Panc1 (cell line): ENCODE results near the gene PTBP2. TPM values are rescaled to one million over a fixed set of nuclear protein-coding genes. Genes with fewer than 3 reads are reported as not detected.

ENCODE experiments used
- ATAC-seq: fragments of 200-7000 bp; cut with Tn5 transposase; 2 replicates; pipeline ENCODE4 v1.9.1; 2020; ENCODE audit warnings: mild to moderate bottlenecking, moderate library complexity
- BruUV-seq: library from RNA; stranded (reverse); fragments of 400-500 nt; replicated peaks from 2 replicates; lab custom pipeline; 2021; lab: Mats Ljungman, UMichigan
- CTCF ChIA-PET: fragments of 300-600 bp; sonication (Branson Sonifier 250); formaldehyde crosslinking; loops from one replicate; lab custom pipeline; 2022; ENCODE audit warnings: antibody characterized with exemption; lab: Charles Lee
- POLR2A ChIA-PET: fragments of 300-600 bp; sonication (Branson Sonifier 250); formaldehyde crosslinking; loops from one replicate; lab custom pipeline; 2022; ENCODE audit warnings: antibody characterized with exemption; lab: Charles Lee
- DNase-seq: peaks from one replicate; pipeline ENCODE4 v3.0.0-alpha.2; 2010; ENCODE audit warnings: low read depth, low spot score
- H3K27ac ChIP-seq: 2 replicates; pipeline ENCODE4 v1.5.1; 2011; ENCODE audit warnings: mild to moderate bottlenecking, low read length, inconsistent platforms
- H3K27me3 ChIP-seq: fragments of 200-500 bp; sonication (Bioruptor generic); 2 replicates; pipeline ENCODE4 v1.6.0; 2014; ENCODE audit warnings: low read length, inconsistent platforms; ENCODE audit not compliant: control insufficient read depth, insufficient read depth
- H3K36me3 ChIP-seq: fragments of 200-500 bp; sonication (Bioruptor generic); 2 replicates; pipeline ENCODE4 v1.5.1; 2014; ENCODE audit warnings: inconsistent platforms, mild to moderate bottlenecking, low read length, moderate library complexity; ENCODE audit not compliant: control insufficient read depth, insufficient read depth
- H3K4me1 ChIP-seq: 2 replicates; pipeline ENCODE4 v1.5.1; 2011; ENCODE audit warnings: inconsistent platforms, mild to moderate bottlenecking, low read length, moderate library complexity; ENCODE audit not compliant: control insufficient read depth, insufficient read depth
- H3K4me3 ChIP-seq, 2 experiments: 2 replicates each; pipeline ENCODE4 v1.5.1; 2011 to 2012; ENCODE audit warnings: low read depth in 2 of 2, low read length in 2 of 2, mild to moderate bottlenecking in 2 of 2, inconsistent platforms in 1 of 2, moderate library complexity in 1 of 2
- H3K9me3 ChIP-seq: fragments of 200-500 bp; sonication (Bioruptor generic); 2 replicates; pipeline ENCODE4 v1.5.1; 2014; ENCODE audit warnings: low read depth, mild to moderate bottlenecking, inconsistent platforms, low read length, moderate library complexity; ENCODE audit not compliant: control insufficient read depth, insufficient read depth
- CTCF ChIP-seq: fragments of 450-650 bp; IDR thresholded peaks from 2 replicates; pipeline ENCODE4 v1.5.1; 2017; ENCODE audit warnings: mild to moderate bottlenecking
- POLR2AphosphoS5 ChIP-seq: IDR thresholded peaks from 2 replicates; pipeline ENCODE4 v1.6.1; 2012; ENCODE audit warnings: mild to moderate bottlenecking, low read depth, low read length, moderate library complexity
- REST ChIP-seq, 2 experiments: IDR thresholded peaks; 2 replicates each; pipeline ENCODE4 v1.6.1; 2011 to 2012; ENCODE audit warnings: low read depth in 2 of 2, control low read depth in 1 of 2, low read length in 1 of 2, mild to moderate bottlenecking in 1 of 2, moderate library complexity in 1 of 2; ENCODE audit not compliant: insufficient read depth in 1 of 2
- SIN3A ChIP-seq: IDR thresholded peaks from 2 replicates; pipeline ENCODE4 v1.6.1; 2012; ENCODE audit warnings: low read depth, mild to moderate bottlenecking, low read length, moderate library complexity, borderline replicate concordance; ENCODE audit not compliant: insufficient read depth
- TCF7L2 ChIP-seq: IDR thresholded peaks from 2 replicates; pipeline ENCODE4 v1.6.1; 2011; ENCODE audit warnings: mild to moderate bottlenecking, low read depth, low read length, inconsistent platforms
- in situ Hi-C: cut with HindIII; loops from 2 replicates; pipeline ENCODE4 v1.10.0; 2016; ENCODE audit warnings: low sequenced_read_pairs, low pct_unique_long_range_greater_than_20kb
- intact Hi-C: fragments of 100-400 bp; cut with micrococcal nuclease; formaldehyde crosslinking; loops from one replicate; pipeline ENCODE4 v1.10.0; 2022; ENCODE audit not compliant: unreplicated experiment
- total RNA-seq: library from RNA; stranded (reverse); gene quantifications from one replicate; pipeline ENCODE4 v1.2.1, GENCODE V29; 2021; ENCODE audit not compliant: unreplicated experiment

Gene PTBP2
- total RNA-seq, 1 experiment from 2014 or later, result 12.9 TPM

GRCh38 chr1:96683931-96684330 lies 37.7 kb upstream of the PTBP2 start:
- POLR2A ChIA-PET, result no interaction called here

GRCh38 chr1:96684744-96685143 lies 36.8 kb upstream of the PTBP2 start:
- Histone ChIP-seq H3K9me3 (no peaks in the 10 kb centered on the region), H3K27me3 (no peaks in the 10 kb centered on the region), H3K27ac (no peak overlapping the region), H3K4me1 (no peaks in the 10 kb centered on the region), H3K36me3 (no peaks in the 10 kb centered on the region), H3K4me3 (no peak overlapping the region)
- ChIA-PET POLR2A (no interaction called here), CTCF (no interaction called here)
- intact Hi-C loops, result no loop called here
- in situ Hi-C loops, result no loop called here
- TF ChIP-seq POLR2AphosphoS5 (no peak), REST (IDR thresholded peaks at IDR 0.05; ENCODE audit: insufficient read depth in 1 of 2, low read depth in 2 of 2, low read length in 1 of 2) (no peak), SIN3A (no peak), CTCF (no peak), TCF7L2 (no peak)
- DNase-seq (no peak), ATAC-seq (no peak)
- no TSS peak for BruUV-seq

More at GRCh38 chr1:96683931-96684330, 37.7 kb upstream of the PTBP2 start:
- BruUV-seq, result no TSS peak
- H3K4me3 ChIP-seq, result no peak overlapping the region
- DNase-seq, result no peak
- H3K27ac ChIP-seq, result no peak overlapping the region
- H3K4me1 ChIP-seq, result no peaks in the 10 kb centered on the region
- no peaks in the 10 kb centered on the region for H3K9me3 ChIP-seq
- ATAC-seq, result no peak
- in situ Hi-C loops (no loop called here), intact Hi-C loops (no loop called here)
- H3K27me3 ChIP-seq, result no peaks in the 10 kb centered on the region
- no peaks in the 10 kb centered on the region for H3K36me3 ChIP-seq
- TF ChIP-seq CTCF (no peak), POLR2AphosphoS5 (no peak), TCF7L2 (no peak), SIN3A (no peak), REST (IDR thresholded peaks at IDR 0.05; ENCODE audit: insufficient read depth in 1 of 2, low read depth in 2 of 2, low read length in 1 of 2) (no peak)
- CTCF ChIA-PET, result no interaction called here
